Kidney tubule cell (primary cell): ENCODE measurements around the gene MYO1F.
A peak's percentile ranks its signal among the peaks of the same experiment; 100 is the strongest.
"Not testable (repeated sequence)": the region's sequence is repeated elsewhere in the genome, so short reads cannot be mapped to it uniquely, and the experiment has no call there.

Source experiments
- DNase-seq: peaks from one replicate; pipeline ENCODE4 v3.0.0-alpha.2; 2018; ENCODE audit warnings: low spot score

Gene MYO1F

DNA sequence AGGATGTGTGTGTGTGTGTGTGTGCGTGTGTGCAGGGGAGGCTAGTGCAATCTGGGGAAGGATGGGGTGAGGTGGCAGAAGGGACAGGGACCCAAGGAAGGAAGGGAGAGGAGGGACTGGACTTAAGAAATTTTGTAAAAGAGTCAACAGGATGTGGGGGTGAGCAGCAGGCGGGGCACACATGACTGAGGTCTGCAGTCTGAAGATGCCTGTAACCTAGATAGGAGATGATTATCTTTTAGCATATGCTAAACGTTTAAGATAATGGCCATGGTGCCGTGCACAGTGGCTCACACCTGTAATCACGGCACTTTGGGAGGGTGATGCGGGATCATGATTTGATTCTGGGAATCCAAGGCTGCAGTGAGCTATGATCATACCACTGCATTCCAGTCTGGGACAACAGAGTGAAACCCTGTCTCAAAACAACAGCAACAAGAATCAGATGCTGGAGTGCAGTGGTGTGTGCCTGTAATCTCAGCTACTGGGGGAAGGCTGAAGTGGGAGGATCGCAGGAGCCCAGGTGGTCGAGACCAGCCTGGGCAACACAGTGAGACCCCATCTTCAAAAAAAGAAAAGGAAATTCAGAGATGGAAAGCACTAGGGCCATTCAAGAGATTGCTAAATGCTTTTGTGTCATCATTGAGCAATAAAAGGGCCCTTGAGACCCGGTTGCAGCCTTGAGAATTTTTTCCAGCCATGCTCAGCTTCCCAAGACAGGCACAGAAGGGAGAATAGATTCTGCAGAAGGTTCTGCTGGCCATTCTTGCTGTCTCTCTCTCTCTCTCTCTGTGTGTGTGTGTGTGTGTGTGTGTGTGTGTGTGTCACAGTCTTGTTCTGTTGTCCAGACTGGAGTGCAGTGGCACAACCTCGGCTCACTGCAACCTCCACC, 59.4 kb downstream of the MYO1F start:
- DNase-seq = no peak

DNA sequence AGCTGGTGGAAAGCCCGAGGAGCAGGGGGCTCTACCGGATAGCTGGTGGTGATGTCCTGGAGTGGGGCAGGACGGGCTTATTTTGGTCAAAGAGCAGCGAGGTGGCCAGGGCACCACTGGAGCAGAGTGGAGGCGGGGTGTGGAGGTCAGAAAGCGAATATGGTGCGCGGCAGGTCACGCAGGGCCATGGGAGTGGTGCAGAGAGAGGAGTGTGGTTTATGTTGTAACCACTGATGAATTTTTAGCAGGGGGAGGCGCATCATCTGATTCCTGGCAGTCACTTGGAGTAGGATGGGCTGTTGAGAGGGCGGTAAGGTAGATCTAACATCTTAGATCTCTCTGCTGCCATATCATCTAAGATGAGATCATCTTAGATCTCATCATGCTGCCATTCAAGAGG, 61.9 kb downstream of the MYO1F start:
- no peak for DNase-seq

DNA sequence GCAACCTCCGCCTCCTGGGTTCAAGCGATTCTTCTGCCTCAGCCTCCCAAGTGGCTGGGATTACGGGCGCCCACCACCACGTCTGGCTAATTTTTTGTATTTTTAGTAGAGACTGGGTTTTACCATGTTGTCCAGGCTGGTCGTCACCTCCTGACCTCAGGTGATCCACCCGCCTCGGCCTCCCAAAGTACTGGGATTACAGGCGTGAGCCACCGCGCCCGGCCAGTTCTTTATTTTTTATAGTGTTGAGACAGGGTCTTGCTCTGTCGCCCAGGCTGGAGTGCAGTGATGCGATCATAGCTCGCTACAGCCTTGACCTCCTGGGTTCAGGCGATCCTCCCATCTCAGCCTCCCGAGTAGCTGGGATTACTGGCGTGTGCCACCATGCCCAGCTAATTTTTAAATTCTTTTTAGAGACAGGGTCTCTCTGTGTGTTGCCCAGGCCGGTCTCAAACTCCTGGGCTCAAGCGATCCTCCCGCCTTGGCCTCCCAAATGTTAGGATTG, 62.7 kb downstream of the MYO1F start:
- DNase-seq = not testable (repeated sequence)

DNA sequence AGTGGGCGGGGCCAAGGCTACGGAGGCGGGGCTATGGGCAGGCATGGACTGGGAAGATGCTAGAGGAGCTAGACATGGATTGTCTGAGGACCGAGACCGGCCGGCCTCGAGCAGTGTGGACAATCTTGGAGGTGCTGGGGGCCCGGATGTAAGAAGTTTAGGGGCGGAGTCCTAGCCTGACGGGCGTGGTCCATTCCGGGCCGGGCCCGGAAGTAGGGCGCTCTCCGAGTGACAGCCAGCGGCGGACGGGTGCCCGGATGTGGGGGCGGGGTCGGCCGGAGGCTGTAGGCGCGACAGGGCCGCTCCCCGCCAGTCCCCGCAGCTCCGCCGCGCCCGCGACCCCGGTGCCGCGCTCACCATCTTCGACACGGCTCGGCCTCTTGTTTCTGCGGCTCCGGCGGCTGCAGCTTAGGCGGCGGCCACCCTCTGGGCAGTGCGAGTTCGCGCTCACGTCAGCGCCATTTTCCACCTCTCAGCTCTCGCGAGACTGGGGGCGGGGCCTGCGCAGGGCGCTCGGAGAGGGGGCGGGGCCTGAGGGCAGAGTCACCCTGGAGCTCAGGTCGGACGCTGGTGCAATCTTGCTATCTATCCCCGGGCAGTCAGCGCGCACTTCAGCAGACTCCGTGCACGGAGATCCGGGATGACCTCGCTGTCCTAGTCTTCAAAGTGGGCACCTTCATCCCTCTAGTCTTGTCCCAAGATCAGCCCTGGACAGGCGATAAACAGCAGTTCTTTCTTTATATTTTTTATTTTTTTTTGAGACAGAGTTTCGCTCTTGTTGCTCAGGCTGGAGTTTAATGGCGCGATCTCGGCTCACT, 63.3 kb downstream of the MYO1F start, which contains the start of gene ZNF414:
TSS of gene ZNF414 (minus strand) at position 481 of the 818 bp plus-strand sequence. CDS start at position 360, 121 bp downstream.
- DNase-seq = peak; percentile 97

DNA sequence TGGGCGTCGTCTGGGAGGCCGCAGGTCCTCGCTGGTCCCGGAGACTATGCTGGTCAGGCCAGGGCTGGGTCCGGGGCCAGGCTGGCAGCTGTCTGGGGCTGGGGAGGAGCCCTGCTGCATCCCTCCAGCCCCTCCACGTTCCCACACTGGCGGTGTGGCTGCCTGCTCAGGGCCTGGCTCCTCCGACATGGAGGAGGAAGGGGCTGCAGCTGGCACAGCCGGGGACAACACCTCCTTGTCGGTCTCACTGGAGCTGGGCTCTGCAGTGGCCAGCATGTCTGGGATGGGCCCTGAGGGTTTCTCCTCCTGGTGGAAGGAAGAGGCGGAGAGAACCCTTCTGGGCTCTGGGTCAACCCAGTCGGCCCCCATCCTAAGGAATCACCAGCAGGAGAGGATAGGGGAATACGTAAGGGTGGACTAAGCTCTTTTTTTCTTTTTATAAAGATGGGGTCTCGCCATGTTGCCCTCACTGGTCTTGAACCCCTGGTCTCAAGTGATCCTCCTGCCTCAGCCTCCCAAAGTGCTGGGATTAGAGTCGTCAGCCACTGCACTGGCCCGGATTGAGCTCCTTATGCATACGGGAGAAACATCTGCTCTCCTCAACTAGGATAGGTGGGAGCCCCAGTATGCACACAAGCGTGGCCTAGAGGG, 64.1 kb downstream of the MYO1F start:
- no peak for DNase-seq

DNA sequence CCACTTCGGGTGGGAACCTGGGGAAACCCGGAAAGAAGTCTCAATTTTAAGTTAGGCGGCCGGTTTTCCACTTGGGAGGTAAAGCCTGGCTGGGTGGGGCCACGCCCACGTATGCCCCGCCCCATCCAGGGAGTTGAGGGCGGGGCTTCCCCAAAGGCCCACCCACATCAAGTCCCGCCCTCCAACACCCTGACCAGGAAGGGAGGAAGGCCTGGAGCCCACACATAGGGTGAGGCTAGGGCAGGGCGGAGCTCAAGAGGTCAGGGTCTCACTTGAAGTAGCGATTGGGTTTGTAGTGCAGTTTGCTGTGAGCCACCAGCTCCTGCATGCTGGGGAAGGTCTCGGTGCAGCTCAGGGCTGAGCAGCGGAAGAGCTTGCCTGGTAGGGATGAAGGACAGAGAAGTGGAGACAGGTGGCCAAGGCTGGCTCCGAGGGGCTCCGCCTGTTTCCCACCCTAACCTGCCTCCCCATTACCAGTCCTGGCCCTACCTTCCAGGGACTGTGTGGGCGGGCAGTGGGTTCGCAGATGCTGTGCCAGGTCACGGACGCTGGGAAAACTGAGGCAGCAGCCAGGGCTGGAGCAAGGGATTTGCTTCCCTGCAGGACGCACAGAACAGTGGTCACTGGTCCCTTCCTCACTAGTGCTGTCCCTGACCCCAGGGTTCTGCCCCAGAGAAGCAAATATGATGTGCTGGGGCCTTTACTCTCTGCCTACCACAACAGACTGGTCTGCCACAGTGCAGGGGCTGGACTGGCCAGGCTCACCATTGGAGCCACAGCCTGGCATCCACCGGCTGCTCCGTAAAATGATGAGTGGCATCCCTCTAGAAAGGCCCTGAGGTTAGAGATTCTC, 64.9 kb downstream of the MYO1F start:
- peak; percentile 22 for DNase-seq

DNA sequence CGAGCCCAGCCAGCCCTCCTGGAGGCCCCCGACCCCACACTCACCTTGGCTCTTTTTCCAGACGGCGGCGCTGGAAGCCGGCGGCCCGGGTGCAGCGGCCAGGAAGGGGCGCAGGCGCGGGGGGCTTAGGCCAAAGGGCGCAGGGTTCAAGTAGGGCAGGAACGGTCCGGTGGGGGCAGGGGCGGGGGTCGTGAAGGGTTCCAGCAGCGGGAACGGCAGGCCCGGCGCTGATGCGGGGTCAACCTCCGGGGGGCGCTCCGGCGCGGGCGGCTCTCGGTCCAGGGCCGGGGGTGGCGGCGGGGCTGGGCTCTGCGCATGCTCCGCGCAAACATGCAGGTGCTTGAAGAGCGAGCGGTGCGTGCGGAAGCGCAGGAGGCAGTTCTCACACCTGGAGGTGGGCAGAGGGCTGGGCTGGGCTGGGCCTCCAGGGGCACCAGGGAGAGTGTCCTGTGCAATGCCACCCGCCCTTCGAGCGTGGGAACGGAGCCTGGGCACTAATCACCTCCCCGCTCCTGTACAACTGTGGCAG, 65.6 kb downstream of the MYO1F start:
- no peak for DNase-seq

DNA sequence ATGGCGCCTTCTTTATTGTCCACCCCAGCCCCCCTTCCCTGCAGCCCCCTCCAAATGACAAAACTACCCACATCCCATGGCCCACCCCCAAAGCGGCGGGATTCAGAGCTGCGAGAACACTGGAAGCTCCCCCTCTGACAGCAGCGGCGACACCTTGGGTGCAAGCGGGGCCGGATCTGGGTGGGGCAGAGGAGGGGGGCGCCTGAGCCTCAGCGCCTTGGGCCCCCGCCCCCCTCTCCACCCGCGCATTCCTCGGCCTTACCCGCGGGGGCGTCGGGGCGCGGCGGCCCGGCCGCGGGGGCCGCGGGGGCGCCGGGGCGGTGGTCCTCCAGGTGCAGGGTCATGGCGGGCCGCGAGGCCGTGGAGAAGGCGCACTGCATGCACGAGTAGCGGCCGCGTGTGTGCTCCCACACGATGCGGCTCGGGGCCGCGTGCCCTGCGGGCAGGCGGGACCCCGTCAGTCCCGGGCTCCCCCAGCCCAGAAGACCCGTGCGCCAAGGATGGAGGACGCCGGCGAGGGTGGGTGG, 66.6 kb downstream of the MYO1F start:
- no peak for DNase-seq

DNA sequence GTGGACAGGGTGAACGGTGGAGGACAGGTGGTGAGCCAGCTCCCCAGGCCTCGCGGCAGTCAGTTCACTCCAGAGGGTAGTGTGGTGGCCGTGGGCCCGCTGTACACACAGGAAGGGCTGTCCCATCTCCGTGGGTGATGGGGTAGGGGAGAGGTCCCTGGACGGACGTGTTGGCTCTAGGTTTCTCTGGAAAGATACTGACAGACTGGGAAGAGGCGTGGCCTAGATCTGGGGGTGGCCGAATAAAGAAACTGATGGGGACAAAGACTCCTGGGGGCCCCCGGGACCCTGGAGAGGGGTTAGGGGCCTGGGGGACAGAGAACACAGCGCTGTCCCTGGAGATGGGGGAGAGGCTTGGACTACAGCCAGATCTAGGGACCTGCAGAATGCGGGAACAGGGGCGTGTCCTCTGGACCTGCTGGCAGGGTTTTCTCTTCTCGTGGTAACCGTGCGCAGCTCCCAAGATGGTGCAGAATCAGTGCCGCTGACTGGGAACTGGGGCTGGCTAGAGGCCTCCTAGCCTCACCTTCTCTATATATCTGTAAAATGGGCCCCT, 70.8 kb downstream of the MYO1F start:
- no peak for DNase-seq

DNA sequence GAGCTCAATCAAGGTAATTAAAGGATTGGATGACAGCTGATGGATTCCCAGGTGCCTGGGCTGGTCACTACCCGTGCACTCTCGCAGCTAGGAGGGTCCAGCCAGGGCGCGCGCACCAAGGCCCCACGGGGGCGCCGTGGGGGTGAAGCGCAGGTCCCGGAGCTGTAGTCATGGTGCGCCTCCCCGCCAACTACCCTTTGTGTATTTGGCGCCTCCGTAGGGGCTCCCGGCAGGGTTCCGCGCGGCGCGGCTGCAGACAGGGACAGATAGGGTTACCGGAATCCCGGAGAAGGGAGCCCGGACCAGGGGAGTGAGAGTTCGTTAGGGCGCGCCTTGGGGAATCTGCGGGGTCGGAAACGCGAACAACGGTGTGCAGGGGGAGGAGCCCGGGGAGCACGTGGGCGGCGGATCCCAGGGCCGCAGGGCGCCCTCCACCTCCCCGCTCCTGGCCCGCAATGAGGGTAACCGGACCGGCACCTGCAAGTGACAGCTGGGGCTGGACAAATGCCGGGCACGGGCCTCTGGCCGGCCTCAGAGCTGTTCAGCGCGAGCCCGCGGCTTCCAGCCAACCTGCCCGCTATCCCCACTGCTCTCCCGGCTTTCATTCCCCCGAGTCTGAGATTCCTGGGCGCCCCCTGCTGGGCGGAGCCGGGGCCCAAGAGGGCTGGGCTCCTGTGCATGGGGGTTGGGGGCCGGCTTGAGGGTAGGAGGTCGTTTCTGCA, 71.4 kb downstream of the MYO1F start:
- DNase-seq = peak; percentile 72

DNA sequence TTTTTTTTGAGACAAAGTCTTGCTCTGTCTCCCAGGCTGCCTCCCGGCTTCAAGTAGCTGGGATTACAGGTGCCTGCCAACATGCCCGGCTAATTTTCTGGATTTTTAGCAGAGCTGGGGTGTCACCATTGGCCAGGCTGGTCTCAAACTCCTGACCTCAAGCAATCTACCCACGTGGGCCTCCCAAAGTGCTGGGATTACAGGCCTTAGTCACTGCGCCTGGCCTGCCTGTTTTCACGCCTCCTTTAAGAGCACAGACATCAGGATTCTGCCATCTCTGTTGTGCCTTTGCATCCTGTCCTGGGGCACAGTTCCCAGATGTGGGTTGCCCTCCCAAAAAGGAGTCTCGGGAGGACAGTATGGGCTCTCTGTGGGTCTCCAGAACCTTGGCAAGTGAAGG, 72.3 kb downstream of the MYO1F start:
- DNase-seq = no peak

GRCh38 chr19:8504171-8504570, 73.1 kb downstream of the MYO1F start:
- no peak for DNase-seq

DNA sequence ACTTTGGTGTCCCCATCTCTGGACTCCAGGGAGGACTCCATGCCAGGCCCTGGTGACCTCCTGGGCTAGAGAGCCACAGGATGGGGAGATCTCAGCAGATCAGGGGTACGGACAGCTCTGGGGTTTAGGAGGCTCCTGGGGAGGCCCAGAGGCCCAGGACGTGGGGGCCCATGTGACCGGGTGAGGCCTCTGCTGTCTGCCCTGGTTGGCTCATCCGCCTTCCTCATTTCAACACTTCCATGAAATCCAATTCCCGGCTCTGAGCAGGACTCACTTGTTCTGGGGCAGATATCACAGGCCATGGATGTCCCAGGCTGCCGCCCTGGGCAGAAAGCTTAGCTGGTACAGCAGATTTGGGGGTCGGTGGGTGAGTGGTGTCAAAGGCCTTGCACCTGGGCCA, 73.7 kb downstream of the MYO1F start:
- no peak for DNase-seq

- DNase-seq = no peak
Measured at GRCh38 chr19:8501981-8502380, 75.3 kb downstream of the MYO1F start.

DNA sequence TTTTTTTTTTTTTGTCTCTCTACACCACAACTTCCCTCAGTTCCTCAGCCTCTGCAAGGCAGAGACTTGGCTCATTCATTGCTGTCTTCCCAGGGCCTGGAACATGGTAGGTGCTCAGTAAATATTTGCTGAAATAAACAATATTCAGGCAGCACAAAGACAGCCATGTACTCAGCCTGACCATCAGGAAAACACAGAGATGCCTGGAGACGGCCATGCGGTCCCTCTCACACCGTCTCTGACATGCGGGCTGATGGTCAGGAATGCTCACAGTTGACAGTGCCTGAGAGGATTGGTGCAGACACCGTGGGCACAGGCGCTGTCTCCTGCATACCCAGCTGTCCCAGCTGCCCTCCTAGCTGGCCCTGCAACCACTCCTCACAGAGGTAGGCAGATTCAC, 75.7 kb downstream of the MYO1F start:
- no peak for DNase-seq

DNA sequence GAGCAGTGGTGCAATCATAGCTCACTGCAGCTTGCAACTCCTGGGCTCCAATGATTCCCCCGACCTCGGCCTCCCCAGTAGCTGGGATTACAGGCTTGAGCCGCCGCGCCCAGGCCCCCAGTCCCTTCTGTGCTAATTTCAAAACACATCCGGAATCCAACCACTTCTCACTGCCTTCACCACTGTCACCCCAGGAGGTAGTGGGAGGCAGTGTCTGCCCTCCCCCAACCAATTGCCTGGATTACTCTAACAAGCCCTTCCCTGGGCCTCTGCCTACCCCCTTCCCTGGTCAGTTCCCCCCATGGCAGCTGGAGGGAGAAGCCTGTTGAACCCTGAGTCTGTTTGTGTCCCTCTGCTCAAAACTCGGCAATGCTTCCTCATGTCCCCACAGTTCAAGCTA, 77.1 kb downstream of the MYO1F start:
- DNase-seq = no peak

DNA sequence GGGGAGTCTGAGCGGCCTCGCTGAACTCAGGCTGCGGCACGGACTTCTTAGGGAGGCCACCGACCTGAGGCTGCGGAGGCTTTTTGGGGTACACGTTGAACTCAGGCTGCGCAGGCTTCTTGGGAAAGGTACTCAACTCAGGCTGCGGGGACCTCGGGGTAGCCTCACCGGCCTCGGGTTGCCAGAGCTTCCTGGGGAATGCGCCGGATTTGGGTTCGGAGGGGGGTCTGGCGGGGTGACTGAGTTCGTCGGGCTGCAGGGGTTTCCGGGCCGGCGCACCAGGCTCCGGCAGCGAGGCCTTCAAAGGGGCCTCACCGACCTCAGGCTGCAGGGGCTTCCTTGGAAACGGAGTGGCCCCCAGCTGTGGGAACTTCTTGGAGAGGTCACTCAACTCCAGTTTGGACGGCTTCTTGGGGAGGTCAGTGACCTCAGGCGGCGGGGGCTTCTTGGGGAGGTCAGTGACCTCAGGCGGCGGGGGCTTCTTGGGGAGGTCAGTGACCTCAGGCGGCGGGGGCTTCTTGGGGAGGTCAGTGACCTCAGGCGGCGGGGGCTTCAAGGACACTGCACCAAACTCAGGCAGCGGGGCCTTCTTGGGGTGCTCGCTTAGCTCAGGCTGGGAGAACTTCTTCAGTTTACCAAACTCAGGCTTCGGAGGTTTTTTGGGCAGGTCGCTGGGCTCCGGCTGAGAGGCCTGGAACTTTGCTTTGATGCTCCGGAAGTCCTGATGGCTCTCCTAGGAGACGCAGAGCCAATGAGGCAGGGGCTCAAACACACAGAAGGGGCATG, 78.0 kb downstream of the MYO1F start:
- DNase-seq = no peak

GRCh38 chr19:8498295-8498694, 78.9 kb downstream of the MYO1F start:
- DNase-seq = no peak

GRCh38 chr19:8494158-8494557, 83.1 kb downstream of the MYO1F start:
- no peak for DNase-seq
